Measurements from ENCODE around the gene DEFB119.
"Not testable (repeated sequence)": the region's sequence is repeated elsewhere in the genome, so short reads cannot be mapped to it uniquely, and the experiment has no call there.

Gene DEFB119

GRCh38 chr20:31390490-31390889 is at the start of gene DEFB119:
DEFB119 (minus strand) TSS chr20:31390590; CDS start chr20:31390483, 107 bp downstream.
- no peaks in the 10 kb centered on the region for H3K79me2 ChIP-seq (ENCODE audit: low read length)
- no peaks in the 10 kb centered on the region for H3F3A ChIP-seq (ENCODE audit: insufficient read depth, low read length)
- no peaks in the 10 kb centered on the region for H3K27me3 ChIP-seq (replicated peaks; ENCODE audit: insufficient read depth, low read length)
- no peak within 1 kb of the TSS for H2AFZ ChIP-seq (ENCODE audit: low read length)
- H3K4me2 ChIP-seq (ENCODE audit: low read depth, low read length): no peak within 1 kb of the TSS
- no peaks in the 10 kb centered on the region for H3K36me3 ChIP-seq (replicated peaks; ENCODE audit: insufficient read depth, low read length)
- DNase-seq: no peak
- H3K4me3 ChIP-seq (ENCODE audit: low read length): no peak within 1 kb of the TSS
- TF ChIP-seq EZH2phosphoT487 (IDR thresholded peaks at IDR 0.05; ENCODE audit: low read length): no peak
- TF ChIP-seq CTCF (IDR thresholded peaks at IDR 0.05; ENCODE audit: low read length): no peak
- TF ChIP-seq EZH2 (optimal IDR thresholded peaks at IDR 0.05; ENCODE audit: low read depth, low read length): no peak
- no peaks in the 10 kb centered on the region for H3K9me3 ChIP-seq (replicated peaks; ENCODE audit: insufficient read depth, low read length)
- no peak within 1 kb of the TSS for H3K27ac ChIP-seq (ENCODE audit: low read length)
- no peaks in the 10 kb centered on the region for H4K20me1 ChIP-seq (ENCODE audit: insufficient read depth, low read length)
- no peak within 1 kb of the TSS for H3K9ac ChIP-seq (ENCODE audit: low read length)
- no peaks in the 10 kb centered on the region for H3K4me1 ChIP-seq (ENCODE audit: low read length)
- H3K9me2 ChIP-seq (replicated peaks; ENCODE audit: insufficient read depth, low read length): no peaks in the 10 kb centered on the region

- Histone ChIP-seq H2AFZ (ENCODE audit: low read length) (no peak overlapping the region), H3K9me3 (replicated peaks; ENCODE audit: insufficient read depth, low read length) (no peaks in the 10 kb centered on the region), H3K9me2 (replicated peaks; ENCODE audit: insufficient read depth, low read length) (no peaks in the 10 kb centered on the region), H4K20me1 (ENCODE audit: insufficient read depth, low read length) (no peaks in the 10 kb centered on the region), H3K27ac (ENCODE audit: low read length) (no peak overlapping the region), H3F3A (ENCODE audit: insufficient read depth, low read length) (no peaks in the 10 kb centered on the region), H3K4me1 (ENCODE audit: low read length) (no peaks in the 10 kb centered on the region), H3K79me2 (ENCODE audit: low read length) (no peaks in the 10 kb centered on the region), H3K4me2 (ENCODE audit: low read depth, low read length) (no peak overlapping the region), H3K27me3 (replicated peaks; ENCODE audit: insufficient read depth, low read length) (no peaks in the 10 kb centered on the region), H3K9ac (ENCODE audit: low read length) (no peak overlapping the region), H3K36me3 (replicated peaks; ENCODE audit: insufficient read depth, low read length) (no peaks in the 10 kb centered on the region), H3K4me3 (ENCODE audit: low read length) (no peak overlapping the region)
- no peak for DNase-seq
- no peak for TF ChIP-seq EZH2phosphoT487 (IDR thresholded peaks at IDR 0.05; ENCODE audit: low read length)
- TF ChIP-seq CTCF (IDR thresholded peaks at IDR 0.05; ENCODE audit: low read length): no peak
- TF ChIP-seq EZH2 (optimal IDR thresholded peaks at IDR 0.05; ENCODE audit: low read depth, low read length): no peak
Measured at GRCh38 chr20:31430568-31431115, 40.3 kb upstream of the DEFB119 start.

- not testable (repeated sequence) for H3K9me3 ChIP-seq (replicated peaks; ENCODE audit: insufficient read depth, low read length); H3K27ac ChIP-seq (ENCODE audit: low read length); H3K4me2 ChIP-seq (ENCODE audit: low read depth, low read length); H3K4me1 ChIP-seq (ENCODE audit: low read length); H3K9me2 ChIP-seq (replicated peaks; ENCODE audit: insufficient read depth, low read length); H2AFZ ChIP-seq (ENCODE audit: low read length); H3K4me3 ChIP-seq (ENCODE audit: low read length); H3F3A ChIP-seq (ENCODE audit: insufficient read depth, low read length); H3K9ac ChIP-seq (ENCODE audit: low read length); H3K27me3 ChIP-seq (replicated peaks; ENCODE audit: insufficient read depth, low read length); H4K20me1 ChIP-seq (ENCODE audit: insufficient read depth, low read length); H3K79me2 ChIP-seq (ENCODE audit: low read length); DNase-seq; H3K36me3 ChIP-seq (replicated peaks; ENCODE audit: insufficient read depth, low read length)
Measured at GRCh38 chr20:31427576-31427975, 37.2 kb upstream of the DEFB119 start.

GRCh38 chr20:31426891-31427551 is 36.6 kb upstream of the DEFB119 start:
- H3K27ac ChIP-seq (ENCODE audit: low read length); H3K4me1 ChIP-seq (ENCODE audit: low read length); H4K20me1 ChIP-seq (ENCODE audit: insufficient read depth, low read length); H3K4me3 ChIP-seq (ENCODE audit: low read length); H3F3A ChIP-seq (ENCODE audit: insufficient read depth, low read length); DNase-seq; H3K79me2 ChIP-seq (ENCODE audit: low read length); H2AFZ ChIP-seq (ENCODE audit: low read length); H3K9me2 ChIP-seq (replicated peaks; ENCODE audit: insufficient read depth, low read length); H3K9me3 ChIP-seq (replicated peaks; ENCODE audit: insufficient read depth, low read length); H3K36me3 ChIP-seq (replicated peaks; ENCODE audit: insufficient read depth, low read length); H3K4me2 ChIP-seq (ENCODE audit: low read depth, low read length); H3K27me3 ChIP-seq (replicated peaks; ENCODE audit: insufficient read depth, low read length); H3K9ac ChIP-seq (ENCODE audit: low read length): not testable (repeated sequence)
